Endothelial cell of hepatic sinusoid (primary cell): ENCODE results near the gene SPTLC3.

Experiments
- in situ Hi-C: cut with HindIII; loops from 2 replicates; pipeline ENCODE4 v1.10.0; 2017; ENCODE audit warnings: low sequenced_read_pairs

SPTLC3 gene

DNA sequence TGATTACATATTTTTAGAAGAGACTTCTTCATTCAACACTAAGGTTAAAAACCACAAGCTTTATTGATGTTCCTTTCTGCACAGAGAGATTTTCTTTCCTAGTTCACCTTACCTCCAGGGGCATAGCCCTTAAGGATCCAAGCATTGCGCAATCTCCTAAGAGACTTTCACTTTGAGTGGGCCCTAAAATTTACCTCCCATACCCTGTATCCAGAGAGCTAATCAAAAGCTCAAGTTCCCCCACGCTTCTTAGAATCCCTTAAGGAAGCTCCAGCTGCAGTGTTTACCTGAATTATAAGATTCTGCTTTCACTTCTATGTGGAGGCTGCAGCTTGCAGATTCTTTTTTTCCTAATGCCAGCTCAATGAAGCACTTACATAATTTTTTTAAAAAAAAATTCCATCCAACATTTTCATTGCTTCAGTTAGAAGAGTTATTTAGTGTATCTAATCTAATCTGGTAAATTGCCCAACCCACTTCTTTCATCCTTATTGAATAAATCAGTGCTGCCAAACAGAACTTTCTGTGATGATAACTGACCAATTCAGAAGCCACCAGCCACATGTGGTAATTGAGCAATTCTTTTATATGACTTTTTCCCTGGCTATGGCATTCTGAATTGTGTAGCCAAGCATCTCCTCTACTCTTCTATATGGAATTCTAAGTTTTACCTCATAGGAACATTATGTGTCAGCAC is 24.6 kb upstream of the SPTLC3 start:
- in situ Hi-C loops = no loop called here

DNA sequence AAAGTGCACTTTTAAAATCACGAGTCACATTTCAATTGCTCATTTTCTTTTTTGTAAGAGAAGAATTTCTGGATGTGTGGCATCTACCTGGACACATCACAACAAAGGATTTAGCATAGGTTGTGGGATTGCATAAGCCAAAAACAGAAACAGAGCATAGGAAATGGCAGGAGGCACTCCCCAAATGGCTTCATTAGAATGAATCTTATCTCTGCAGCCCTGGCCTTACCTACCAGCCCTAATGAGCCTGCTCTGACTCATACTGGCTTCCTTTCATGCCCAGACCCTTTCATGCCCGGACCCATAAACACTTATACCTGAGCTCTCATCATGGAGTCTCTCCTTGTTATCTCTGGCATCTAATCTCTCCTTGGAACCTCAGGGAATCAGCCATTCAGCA is 23.9 kb upstream of the SPTLC3 start:
- in situ Hi-C loops = no loop called here

DNA sequence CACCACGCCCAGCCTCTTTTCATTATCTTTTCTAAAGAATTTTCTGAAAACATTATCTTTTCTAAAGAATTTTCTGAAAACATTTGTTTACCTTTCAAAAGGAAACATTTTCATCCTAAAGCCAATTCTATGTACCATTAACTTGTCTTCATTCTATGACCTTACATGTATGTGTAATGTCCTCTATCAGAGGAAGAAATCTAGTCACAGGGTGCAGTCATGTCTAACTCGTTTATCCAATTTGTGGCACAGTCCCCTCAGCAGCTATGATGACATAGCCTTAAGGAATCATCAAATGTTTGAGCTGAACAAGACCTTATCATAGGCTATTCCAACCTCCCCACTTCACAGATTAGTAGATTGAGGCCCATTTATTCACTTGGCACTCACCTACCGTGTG is 21.5 kb upstream of the SPTLC3 start:
- in situ Hi-C loops = no loop called here

DNA sequence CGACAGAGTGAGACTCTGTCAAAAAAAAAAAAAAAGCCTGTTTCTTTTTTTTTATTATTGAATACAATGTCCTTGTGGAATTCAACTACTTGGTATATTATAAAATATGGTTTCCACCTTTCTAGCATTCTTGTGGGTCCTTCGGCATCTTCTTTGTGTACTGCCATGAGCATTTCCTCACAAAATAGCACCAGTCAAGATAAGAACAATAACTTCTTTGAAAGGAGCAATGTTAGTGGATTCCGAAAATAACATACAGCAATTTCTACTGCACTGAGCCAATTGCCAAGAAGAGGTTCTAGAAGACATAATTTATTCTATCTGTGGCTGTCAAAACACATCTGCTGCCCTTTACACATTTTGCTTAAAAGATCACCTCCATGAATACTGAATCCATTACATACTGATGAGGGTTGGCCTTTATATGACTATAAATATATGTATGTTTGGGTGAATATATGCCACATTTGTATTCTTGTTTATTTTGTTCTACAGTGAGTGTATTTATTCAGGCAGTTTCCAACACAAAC is 19.1 kb upstream of the SPTLC3 start:
- in situ Hi-C loops = no loop called here

DNA sequence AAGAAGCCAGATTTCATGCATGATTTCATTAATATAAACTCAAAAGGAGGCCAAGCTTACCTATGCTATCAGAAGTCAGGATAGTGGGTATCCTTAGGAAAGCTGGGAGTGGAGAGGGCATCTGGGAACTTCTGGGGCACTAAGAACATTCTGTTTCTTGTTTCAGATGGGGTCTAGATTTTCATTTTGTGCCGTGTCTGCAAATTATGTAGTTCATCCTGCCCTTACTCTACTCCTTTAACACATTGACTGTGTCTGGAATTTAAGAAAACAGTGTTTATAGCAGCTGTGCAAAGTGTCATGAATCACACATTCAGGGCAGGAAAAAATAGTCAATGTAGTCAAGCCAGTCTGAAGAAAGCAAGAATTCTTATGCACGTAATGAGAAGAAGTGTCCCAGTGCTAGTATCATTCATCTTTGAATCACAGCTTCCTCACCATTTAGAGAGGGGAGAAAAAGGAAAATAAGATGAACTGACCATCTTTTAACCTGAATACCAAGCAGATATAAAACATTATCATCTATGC is 11.6 kb upstream of the SPTLC3 start:
- in situ Hi-C loops = no loop called here

DNA sequence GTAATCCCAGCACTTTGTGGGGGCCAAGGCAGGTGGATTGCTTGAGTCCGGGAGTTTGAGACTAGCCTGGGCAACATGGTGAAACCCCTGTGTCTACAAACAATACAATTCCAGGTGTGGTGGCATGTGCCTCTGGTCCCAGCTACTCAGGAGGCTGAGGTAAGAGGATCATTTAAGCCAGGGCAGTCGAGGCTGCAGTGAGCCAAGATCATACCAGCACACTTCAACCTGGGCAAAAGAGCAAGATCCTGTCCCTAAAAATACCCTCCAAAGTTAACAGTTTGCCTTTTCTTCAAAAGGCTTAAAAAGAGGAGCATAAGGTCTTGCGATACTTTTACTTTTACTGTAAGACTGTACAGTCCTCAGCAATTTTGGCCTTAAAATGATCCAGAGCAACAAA is 10.7 kb upstream of the SPTLC3 start:
- in situ Hi-C loops = no loop called here

DNA sequence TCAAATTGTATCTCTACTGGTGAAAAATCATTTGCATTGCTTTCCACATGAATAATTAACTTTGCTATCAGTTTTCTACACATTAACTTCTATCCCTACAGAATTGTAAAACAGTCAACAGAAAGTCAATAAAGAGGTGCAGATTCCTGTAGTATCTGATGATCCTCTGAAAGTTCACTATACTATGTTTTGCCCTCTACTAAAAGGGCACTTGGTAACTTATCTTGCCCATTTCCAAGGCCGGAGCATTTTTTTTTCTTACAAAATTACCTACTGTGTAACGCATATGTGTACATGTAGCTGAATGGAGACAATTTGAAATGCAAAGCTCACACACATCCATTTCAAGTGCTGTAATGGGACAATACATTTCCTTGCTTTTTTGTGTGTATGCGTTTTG is 9.6 kb upstream of the SPTLC3 start:
- in situ Hi-C loops = no loop called here

DNA sequence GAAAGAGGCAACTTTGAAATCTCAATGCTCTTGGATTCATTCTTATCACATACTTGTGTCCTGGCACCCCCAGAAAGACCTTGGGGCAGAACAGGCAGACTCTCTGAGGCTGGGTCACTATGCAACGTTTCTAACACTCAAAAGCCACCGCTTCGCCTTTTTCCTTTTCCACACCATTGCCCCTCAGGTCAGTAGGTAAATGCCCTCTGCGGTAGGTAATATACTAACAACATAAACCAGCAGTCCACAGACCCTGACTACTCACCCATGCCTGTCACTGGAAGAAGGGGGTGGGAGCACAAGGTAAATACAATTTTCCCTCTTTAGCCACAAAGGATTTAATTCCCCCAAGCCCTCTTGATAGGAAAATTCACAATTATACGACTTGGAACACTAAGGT is 6.5 kb upstream of the SPTLC3 start:
- in situ Hi-C loops = no loop called here

DNA sequence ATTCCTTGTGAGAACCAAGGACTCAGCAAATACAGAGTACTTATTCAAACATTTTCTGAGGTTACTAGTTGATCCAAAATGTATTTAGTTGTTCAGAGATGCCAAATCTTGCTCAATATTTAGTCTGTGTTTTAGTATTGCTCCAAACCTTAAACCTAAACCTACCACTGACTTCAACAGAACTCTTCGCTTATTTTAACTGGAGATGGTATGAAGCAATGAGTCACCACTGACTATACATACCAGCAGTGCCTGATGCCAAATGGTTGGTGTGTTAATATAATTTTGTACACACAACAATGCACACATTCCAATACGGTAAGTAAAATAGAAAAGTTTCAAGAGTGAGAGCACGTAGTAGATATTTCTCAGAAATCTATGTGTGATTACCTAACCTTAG is 1.9 kb upstream of the SPTLC3 start:
- in situ Hi-C loops = no loop called here

DNA sequence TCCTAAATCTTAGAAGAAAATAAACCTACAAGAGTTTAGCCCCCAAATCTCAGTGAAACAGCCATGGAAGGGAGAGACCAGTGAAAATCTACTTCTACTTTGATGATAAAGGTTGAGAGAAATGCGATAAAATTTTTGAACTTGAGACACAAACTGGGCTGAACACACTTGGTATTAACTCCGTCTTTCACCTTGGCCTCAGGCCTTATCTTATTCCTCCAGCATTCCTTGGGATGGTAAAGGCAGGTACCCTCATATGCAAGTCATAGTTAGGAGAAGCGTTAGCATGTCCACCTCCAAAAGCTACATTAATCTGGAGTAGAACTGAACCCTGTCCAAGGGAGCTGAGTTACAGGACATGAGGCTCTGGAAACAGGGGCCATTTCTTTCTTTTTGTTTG is 1.2 kb upstream of the SPTLC3 start:
- in situ Hi-C loops = no loop called here

DNA sequence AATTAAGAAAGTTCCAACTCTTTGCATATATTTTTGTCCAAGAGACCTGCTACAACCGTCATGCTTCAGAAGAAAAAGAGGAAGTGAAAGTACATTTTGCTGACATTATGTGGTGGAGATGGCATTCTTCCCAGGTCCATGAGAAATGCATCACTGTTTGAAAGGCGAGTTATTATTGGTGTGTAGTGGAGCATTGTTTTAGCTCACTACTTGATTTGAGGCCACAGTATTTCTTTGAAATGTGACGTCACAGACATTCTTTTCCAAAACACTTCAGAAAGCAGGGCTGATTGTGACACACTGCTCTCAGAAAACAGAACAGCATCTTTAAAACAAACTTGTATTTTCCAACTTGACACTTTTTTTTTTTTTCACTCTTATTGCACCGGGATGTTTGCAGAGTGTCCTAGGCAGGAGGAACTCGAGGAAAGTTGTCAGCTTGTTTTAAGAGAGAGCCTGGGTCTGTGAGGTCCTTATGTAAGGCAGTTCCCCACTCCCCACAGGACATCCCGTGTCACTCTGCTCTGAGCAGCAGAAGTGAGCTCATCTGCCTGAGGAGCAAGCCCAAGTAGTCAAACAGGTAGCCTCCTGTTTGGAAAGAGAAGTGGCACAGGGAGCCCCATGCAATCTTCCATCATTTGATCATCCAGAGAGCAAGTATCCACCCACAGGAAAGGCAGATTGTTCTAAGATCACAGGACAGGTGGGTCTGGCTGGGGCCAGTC is 1.1 kb downstream of the SPTLC3 start:
- in situ Hi-C loops = no loop called here

DNA sequence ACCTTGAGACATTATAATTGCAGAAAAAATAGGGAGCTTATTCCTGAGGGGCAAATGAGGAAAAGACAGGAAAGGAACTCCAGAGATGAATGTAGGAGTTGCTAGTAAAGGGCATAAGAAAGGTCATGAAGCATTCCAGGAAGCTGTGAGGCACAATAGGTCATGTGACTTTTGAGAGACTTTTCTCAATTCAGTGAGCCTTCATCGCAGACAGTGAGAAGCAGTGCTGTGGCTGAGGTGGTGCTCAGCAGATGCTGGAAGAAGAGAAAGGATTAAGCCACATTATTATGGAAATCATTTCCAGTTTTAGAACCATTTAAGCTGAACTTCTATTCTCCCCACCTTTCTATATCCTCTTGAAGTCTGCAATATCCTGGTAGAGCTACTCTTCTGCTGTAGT is 4.1 kb downstream of the SPTLC3 start:
- in situ Hi-C loops = no loop called here

DNA sequence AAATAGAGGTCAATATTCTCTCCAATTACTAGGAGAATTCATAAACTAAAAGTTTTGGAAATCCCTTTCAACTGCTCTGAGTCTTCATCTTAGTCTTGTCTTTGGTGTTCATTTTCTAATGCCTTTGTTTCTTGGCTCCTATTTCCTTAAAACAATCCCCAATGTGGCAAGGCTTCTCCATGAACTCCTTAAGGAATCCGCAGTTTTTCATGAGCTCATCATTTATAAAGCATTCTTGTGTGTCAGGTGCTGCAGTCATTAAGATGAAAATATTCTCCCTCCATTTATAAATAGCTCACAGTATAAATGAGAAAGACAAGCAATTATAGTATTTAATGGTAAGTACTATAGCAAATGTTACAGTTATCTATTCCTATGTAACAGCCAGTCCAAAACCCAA is 4.6 kb downstream of the SPTLC3 start:
- in situ Hi-C loops = no loop called here

DNA sequence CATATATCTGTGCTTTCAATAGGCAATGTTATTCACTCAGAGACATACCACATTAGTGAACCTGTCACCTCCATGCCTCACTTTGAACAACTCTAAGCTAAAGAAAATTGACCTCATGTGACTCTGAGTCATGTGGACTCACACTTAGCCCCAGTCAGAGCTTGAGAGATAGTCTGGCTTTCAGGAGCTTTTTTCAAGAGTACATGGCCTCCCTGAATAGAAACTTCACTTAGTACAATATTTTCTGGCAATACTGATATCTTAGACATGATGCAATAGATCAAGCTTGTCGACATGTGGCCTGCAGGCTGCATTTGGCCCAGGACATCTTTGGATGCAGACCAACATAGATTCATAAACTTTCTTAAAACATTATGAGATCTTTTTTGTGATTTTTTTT is 8.5 kb downstream of the SPTLC3 start:
- in situ Hi-C loops = no loop called here

DNA sequence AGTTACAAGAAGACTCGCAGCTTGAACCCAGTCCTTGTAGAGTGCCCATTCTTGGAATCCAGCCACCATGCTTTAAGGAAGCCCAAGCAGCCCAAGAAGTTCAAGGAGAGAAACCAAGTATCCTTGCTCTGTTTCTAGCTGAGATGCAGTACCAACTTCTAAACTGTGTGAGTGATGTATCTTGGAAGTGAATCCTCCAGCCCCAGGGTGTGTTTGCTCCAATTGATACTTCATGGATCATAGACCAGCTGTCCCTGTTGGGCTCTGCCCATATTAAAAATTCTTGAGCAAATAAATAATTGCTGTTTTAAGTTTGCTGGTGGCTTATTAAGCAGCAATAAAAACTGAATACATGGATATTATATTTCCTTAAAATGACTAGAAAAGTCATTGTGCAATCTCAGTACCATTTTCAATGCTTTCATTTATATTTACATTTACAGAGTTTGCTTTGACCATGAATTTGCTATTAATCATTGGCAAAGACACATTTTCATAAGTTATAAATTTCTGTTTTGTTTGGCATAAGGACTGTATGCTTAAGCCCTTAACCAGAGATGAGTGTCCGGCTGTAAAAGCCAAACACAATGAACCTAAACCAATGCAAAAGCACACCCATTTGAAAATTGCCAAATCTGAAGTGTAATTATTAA is 9.2 kb downstream of the SPTLC3 start:
- in situ Hi-C loops = no loop called here

DNA sequence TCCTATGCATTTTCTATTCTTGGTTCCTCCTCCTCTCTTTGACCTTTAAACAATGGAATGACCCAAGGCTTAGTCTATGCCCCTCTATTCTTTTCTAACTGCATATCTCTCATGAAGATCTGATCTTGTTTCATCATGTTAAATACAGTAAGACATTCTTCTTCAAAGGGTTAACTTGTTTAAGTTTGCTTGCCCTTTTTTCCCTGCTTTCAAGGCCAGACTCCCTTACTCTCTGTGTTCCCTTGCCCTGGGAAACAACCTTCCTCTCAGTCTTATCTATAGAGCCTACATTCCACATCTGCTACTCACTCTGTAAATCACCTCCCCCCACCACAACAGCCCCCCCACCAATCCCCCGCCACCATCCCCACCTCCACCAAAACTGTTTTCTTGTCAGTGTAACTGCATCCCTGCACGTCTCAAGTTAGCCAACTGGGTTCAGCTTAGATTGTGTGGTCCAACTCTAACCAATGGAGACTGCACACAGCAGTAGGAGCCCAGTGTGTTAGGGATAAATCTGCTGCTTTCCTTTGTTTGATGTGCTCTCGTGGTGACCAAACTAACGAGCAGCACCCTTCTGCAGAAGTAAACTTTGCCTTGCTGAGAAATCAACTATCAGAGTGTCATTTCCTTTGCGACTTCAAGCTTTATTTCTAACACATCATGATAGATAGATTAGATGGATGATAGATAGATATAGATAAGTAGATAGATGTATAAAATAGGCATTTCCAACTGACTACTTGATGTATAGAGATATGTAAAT is 12.6 kb downstream of the SPTLC3 start:
- in situ Hi-C loops = no loop called here

DNA sequence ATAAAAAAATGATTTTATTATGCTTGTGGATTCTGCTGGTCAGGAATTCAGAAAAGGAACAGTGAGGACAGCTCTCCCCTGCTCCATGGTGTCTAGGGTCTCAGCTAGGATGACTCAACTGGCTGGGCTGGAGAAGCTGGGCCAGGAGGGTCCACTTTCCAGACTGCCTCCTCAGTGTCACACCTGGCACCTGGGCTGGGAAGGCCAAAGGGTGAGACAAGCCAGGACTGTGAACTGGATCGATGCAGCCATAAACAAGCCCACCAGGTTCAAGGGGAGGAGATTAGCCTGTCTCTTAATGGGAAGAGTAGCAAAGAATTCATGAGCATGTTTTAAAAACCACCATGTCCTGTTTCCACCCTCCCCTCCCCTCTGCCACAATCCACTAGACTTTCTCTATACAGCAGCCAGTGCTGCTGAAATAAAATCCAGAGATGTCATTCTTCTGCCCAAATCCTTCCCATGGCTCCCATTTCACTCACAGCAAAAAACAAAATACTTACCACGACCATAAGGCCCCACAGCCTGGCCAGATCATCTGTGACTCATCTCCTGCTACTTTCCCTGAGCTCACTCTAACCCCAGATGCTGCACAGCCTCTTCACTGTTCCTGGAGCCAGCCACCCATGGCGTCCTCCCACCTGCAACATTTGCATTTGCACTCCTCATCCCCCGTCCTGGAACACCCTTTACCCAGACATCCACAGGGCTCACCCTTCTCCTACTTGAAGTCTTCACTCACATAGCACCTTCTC is 13.8 kb downstream of the SPTLC3 start:
- in situ Hi-C loops = no loop called here

DNA sequence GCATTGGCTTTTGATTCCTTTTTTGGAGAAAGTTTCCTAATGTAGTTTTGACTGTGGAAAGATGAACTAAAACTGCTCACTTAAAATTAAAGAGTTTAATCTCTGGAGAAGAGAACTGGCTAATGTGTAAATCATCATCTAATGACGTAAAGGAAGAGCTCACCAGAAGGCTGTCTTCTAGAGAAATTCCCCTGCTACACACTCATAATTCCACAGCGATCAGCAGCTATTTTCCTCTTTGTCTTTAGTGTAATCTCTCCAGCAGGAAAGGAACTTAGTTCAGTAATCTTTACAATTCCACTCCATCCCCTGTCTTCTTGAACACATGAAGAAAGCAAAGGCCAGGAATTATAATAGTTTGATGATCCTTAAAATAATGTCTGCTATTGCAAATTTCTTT is 15.8 kb downstream of the SPTLC3 start:
- in situ Hi-C loops = no loop called here

DNA sequence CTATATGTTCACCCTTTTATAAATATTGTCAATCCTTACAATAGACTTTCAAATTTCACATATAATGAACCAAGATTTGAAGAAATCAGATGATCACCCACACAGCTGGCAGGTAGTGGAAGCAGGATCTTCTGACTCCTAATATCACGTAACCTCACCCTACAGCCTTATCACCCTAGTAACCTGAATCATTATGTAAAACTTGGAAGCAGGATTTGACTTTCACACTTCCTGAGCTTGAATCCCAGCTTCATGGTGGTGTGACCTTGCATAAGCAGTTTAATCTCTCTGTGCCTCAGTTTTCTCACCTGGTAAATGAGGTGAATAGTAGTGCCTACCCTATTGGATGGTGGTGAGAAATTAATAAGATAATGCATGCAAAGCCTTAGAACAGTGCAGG is 16.4 kb downstream of the SPTLC3 start:
- in situ Hi-C loops = no loop called here

DNA sequence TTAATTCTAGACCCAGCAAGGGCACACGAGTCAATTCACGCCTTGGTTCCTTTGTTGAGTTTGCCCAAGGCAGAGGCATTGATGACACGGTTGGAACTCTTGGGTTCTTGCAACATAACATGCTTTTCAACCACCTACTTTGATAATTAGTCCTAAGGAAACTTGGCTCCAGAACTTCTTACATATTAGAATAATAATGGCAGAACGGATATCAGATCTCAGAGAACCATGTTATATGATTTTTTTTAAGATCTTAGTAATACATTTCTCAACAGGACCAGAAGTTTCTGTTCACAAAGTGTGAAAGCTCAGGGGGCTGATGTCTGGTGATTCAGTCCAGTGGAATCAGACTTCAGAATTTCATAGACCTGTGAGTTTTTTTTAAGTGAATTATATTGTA is 19.2 kb downstream of the SPTLC3 start:
- in situ Hi-C loops = no loop called here
